Neural crest cell (in vitro differentiated cells): Measurements from ENCODE around the gene RNASEH2B. TPM values are rescaled to one million over a fixed set of nuclear protein-coding genes. Genes with fewer than 3 reads are reported as not detected.
A peak's percentile ranks its signal among the peaks of the same experiment; 100 is the strongest.

ENCODE experiments used
- DNase-seq: peaks from one replicate; pipeline ENCODE4 v3.0.0; 2021; ENCODE audit warnings: low read depth, mixed read lengths, low spot score
- H3K27ac Mint-ChIP-seq: one replicate; pipeline ENCODE4 v1.8.0; 2021; ENCODE audit warnings: mild to moderate bottlenecking, mixed read lengths; ENCODE audit not compliant: unreplicated experiment
- H3K27me3 Mint-ChIP-seq: 2 replicates; pipeline ENCODE4 v1.8.0; 2021; ENCODE audit warnings: low read depth, mild to moderate bottlenecking, mixed read lengths
- H3K36me3 Mint-ChIP-seq: 2 replicates; pipeline ENCODE4 v1.8.0; 2021; ENCODE audit warnings: low read depth, mild to moderate bottlenecking, mixed read lengths
- H3K4me1 Mint-ChIP-seq: 2 replicates; pipeline ENCODE4 v1.8.0; 2021; ENCODE audit warnings: mixed read lengths
- H3K4me3 Mint-ChIP-seq: one replicate; pipeline ENCODE4 v1.8.0; 2021; ENCODE audit warnings: mild to moderate bottlenecking, mixed read lengths
- H3K9me3 Mint-ChIP-seq: 2 replicates; pipeline ENCODE4 v1.8.0; 2021; ENCODE audit warnings: mixed read lengths
- total RNA-seq: library from RNA; stranded (reverse); gene quantifications from 2 replicates; pipeline ENCODE4 v1.2.1, GENCODE V29; 2021
- TF ChIP-seq, protein P1 (sequence below): fragments of 200-600 bp; sonication (generic); conservative IDR thresholded peaks from 2 replicates; pipeline ENCODE4 v1.5.0; 2021; ENCODE audit warnings: antibody characterized with exemption, mild to moderate bottlenecking

The RNASEH2B gene
- total RNA-seq, 1 donor from 2014 or later: 53.2 TPM

DNA sequence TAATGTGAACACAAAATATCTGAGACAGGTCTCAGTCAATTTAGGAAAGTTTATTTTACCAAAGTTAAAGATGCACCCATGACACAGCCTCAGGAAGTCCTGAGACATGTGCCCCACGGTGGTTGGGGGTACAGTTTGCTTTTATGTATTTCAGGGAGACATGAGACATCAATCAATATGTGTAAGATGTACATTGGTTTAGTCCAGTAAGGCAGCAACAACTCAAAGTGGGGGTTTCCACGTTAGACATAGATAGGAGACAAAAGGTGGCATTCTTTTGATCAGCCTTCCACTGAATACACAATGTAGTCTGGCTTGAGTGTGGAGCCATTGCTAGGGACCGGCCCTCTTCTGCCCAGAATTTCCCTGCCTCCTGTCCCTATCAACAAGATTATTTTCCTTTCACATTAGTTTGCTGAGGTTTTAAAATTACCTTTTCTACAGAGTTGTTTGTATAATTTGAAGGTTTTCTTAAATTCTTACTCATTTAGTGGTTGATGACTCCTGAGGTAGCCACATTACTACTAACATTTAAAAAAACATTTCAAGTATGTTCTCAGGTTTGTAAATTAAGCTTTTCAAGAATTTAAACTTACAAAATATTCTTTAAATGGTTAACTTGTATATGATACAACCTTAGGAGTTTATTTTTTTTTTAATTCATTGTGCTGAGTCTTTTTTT is 33.2 kb downstream of the RNASEH2B start:
- Mint-ChIP-seq H3K27ac (peak overlapping the region; percentile 21), H3K9me3 (peaks cover 3% of the 10 kb centered on the region)

DNA sequence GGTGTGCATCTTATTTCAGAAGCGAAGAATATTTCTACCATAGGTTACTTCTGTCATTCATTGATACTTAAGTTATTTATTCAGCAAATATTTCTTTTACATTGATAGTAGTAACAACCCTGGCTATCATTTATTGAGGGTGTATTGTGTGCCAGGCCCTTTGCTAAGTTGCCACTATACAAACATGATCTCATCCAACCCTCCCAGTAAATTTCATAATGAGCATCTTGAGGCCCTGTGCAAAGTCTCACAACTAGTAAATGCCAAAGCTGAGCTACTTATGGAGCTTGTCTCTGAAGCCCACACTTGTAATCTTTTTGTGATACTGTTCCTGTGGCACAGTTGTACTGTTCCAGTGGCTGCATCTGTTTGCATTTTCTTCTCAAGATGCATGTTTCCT is 36.1 kb downstream of the RNASEH2B start:
- peaks cover 5% of the 10 kb centered on the region for H3K4me1 Mint-ChIP-seq
- H3K36me3 Mint-ChIP-seq: peaks cover 9% of the 10 kb centered on the region
- no peak overlapping the region for H3K4me3 Mint-ChIP-seq
- no peaks in the 10 kb centered on the region for H3K9me3 Mint-ChIP-seq
- TF ChIP-seq, protein P1, sequence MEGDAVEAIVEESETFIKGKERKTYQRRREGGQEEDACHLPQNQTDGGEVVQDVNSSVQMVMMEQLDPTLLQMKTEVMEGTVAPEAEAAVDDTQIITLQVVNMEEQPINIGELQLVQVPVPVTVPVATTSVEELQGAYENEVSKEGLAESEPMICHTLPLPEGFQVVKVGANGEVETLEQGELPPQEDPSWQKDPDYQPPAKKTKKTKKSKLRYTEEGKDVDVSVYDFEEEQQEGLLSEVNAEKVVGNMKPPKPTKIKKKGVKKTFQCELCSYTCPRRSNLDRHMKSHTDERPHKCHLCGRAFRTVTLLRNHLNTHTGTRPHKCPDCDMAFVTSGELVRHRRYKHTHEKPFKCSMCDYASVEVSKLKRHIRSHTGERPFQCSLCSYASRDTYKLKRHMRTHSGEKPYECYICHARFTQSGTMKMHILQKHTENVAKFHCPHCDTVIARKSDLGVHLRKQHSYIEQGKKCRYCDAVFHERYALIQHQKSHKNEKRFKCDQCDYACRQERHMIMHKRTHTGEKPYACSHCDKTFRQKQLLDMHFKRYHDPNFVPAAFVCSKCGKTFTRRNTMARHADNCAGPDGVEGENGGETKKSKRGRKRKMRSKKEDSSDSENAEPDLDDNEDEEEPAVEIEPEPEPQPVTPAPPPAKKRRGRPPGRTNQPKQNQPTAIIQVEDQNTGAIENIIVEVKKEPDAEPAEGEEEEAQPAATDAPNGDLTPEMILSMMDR: no peak
- H3K27ac Mint-ChIP-seq: no peak overlapping the region
- H3K27me3 Mint-ChIP-seq: no peaks in the 10 kb centered on the region
- DNase-seq: no peak

More for the DNA sequence above, 33.2 kb downstream of the RNASEH2B start:
- H3K4me3 Mint-ChIP-seq: no peak overlapping the region
- H3K36me3 Mint-ChIP-seq: peaks cover 18% of the 10 kb centered on the region
- H3K27me3 Mint-ChIP-seq: no peaks in the 10 kb centered on the region
- DNase-seq: no peak
- TF ChIP-seq, protein P1: no peak
- H3K4me1 Mint-ChIP-seq: peaks cover 5% of the 10 kb centered on the region

DNA sequence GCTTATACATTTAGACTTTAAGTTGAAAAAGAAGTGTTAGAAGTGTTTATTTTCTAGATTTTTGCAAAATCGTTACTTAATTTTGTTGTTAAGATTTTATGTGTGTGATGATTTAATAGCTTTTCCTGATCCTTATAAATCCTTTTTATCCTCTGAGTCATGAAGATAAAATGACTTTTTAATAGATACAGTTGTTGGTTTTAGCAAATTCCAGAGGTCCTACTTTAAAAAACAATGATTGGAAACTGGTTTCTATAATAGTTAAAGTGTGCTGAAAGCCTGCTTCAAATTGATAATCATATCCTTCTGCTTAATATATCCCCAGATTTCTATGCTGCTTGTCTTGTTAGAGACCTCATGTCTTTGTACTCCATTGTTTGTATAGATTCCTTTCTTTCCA is 39.0 kb downstream of the RNASEH2B start:
- TF ChIP-seq, protein P1: no peak
- Mint-ChIP-seq H3K9me3 (no peaks in the 10 kb centered on the region), H3K27me3 (no peaks in the 10 kb centered on the region), H3K4me1 (no peaks in the 10 kb centered on the region), H3K36me3 (peaks cover 5% of the 10 kb centered on the region), H3K27ac (no peak overlapping the region), H3K4me3 (no peak overlapping the region)
- DNase-seq: no peak

DNA sequence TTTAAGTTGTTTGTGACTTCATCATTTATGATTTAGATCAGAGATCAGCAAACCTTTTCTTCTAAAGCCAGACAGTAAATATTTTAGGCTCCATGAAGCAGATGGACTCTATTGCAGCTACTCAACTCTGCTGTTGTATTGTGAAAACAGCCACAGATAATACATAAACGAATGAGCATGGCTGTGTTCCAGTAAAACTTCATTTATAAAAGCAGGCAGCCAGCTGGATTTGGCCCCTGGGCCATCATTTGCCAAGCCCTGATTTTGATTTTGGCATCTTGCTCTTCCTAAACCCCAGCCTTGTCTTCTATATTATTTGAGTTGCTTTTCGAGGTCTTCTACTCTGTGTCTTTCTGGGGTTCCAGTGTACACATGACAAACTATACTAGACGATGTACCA is 41.3 kb downstream of the RNASEH2B start:
- no peaks in the 10 kb centered on the region for H3K27me3 Mint-ChIP-seq
- H3K4me1 Mint-ChIP-seq: peaks cover 8% of the 10 kb centered on the region
- no peak overlapping the region for H3K27ac Mint-ChIP-seq
- H3K36me3 Mint-ChIP-seq: peaks cover 3% of the 10 kb centered on the region
- H3K9me3 Mint-ChIP-seq: no peaks in the 10 kb centered on the region
- H3K4me3 Mint-ChIP-seq: no peak overlapping the region
- TF ChIP-seq, protein P1: no peak
- no peak for DNase-seq

DNA sequence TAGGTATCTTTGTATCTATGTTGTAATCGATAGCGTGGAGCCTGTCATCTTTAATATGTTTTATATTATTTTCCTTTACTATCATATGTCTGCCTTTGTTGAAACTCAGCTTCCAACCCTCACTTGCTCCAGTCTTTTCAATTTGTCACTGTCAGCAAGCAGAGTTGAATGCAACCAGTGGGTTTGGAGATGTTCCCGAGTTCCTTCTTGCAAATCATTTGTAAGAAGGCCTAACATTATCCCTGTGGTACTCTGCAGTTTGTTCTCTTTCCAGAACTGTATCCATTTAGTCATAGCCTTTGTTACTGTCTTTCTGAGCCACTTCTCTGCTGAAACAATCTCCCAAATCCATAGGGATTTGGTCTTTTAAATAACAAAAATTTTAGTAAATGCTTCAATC is 41.8 kb downstream of the RNASEH2B start:
- peaks cover under 1% of the 10 kb centered on the region for H3K36me3 Mint-ChIP-seq
- H3K4me3 Mint-ChIP-seq: no peak overlapping the region
- H3K4me1 Mint-ChIP-seq: peaks cover 11% of the 10 kb centered on the region
- TF ChIP-seq, protein P1: no peak
- H3K9me3 Mint-ChIP-seq: no peaks in the 10 kb centered on the region
- DNase-seq: no peak
- H3K27ac Mint-ChIP-seq: no peak overlapping the region
- H3K27me3 Mint-ChIP-seq: no peaks in the 10 kb centered on the region
